MM.1S (cell line): ENCODE data around the gene KCNA5.
A peak's percentile ranks its signal among the peaks of the same experiment; 100 is the strongest.

Source experiments
- DNase-seq: peaks from one replicate; pipeline ENCODE4 v3.0.0-alpha.2; 2015
- H2AFZ ChIP-seq: fragments of 300-600 bp; sonication (generic); 2 replicates; pipeline ENCODE4 v1.6.0; 2016; ENCODE audit warnings: antibody characterized with exemption, low read length
- H3F3A ChIP-seq: fragments of 300-600 bp; sonication (generic); 2 replicates; pipeline ENCODE4 v1.6.1; 2016; ENCODE audit warnings: mild to moderate bottlenecking, antibody characterized with exemption, low read length, moderate library complexity, mixed read lengths; ENCODE audit not compliant: insufficient read depth
- H3K27ac ChIP-seq: fragments of 300-600 bp; sonication (generic); 2 replicates; pipeline ENCODE4 v1.5.1; 2016; ENCODE audit warnings: mild to moderate bottlenecking, low read length
- H3K27me3 ChIP-seq: fragments of 300-600 bp; sonication (generic); replicated peaks from 2 replicates; pipeline ENCODE4 v1.6.0; 2016; ENCODE audit warnings: low read length; ENCODE audit not compliant: insufficient read depth
- H3K36me3 ChIP-seq: fragments of 300-600 bp; sonication (generic); replicated peaks from 2 replicates; pipeline ENCODE4 v1.6.1; 2016; ENCODE audit warnings: mild to moderate bottlenecking, low read length, mixed read lengths; ENCODE audit not compliant: insufficient read depth
- H3K4me1 ChIP-seq: fragments of 300-600 bp; sonication (generic); 2 replicates; pipeline ENCODE4 v1.6.1; 2016; ENCODE audit warnings: low read length, mixed read lengths
- H3K4me2 ChIP-seq: fragments of 300-600 bp; sonication (generic); 2 replicates; pipeline ENCODE4 v1.6.0; 2016; ENCODE audit warnings: low read depth, low read length
- H3K4me3 ChIP-seq: fragments of 300-600 bp; sonication (generic); 2 replicates; pipeline ENCODE4 v1.5.1; 2016; ENCODE audit warnings: low read length, mixed read lengths
- H3K79me2 ChIP-seq: fragments of 300-600 bp; sonication (generic); 2 replicates; pipeline ENCODE4 v1.6.1; 2016; ENCODE audit warnings: mixed run types, low read length, mixed read lengths
- H3K9ac ChIP-seq: fragments of 300-600 bp; sonication (generic); 2 replicates; pipeline ENCODE4 v1.6.1; 2016; ENCODE audit warnings: low read length, mixed read lengths
- H3K9me2 ChIP-seq: fragments of 300-600 bp; sonication (generic); replicated peaks from 2 replicates; pipeline ENCODE4 v1.6.1; 2016; ENCODE audit warnings: mild to moderate bottlenecking, low read length, mixed read lengths; ENCODE audit not compliant: insufficient read depth
- H3K9me3 ChIP-seq: fragments of 300-600 bp; sonication (generic); replicated peaks from 2 replicates; pipeline ENCODE4 v1.6.1; 2016; ENCODE audit warnings: mild to moderate bottlenecking, low read length, mixed read lengths; ENCODE audit not compliant: insufficient read depth
- H4K20me1 ChIP-seq: fragments of 300-600 bp; sonication (generic); 2 replicates; pipeline ENCODE4 v1.6.1; 2016; ENCODE audit warnings: mild to moderate bottlenecking, low read length, moderate library complexity, mixed read lengths; ENCODE audit not compliant: insufficient read depth
- CTCF ChIP-seq: fragments of 300-600 bp; sonication (generic); IDR thresholded peaks from 2 replicates; pipeline ENCODE4 v1.5.1; 2016; ENCODE audit warnings: antibody characterized with exemption, low read length, mixed read lengths
- EZH2 ChIP-seq: fragments of 300-600 bp; sonication (generic); optimal IDR thresholded peaks from 2 replicates; pipeline ENCODE3; 2017; ENCODE audit warnings: low read depth, mild to moderate bottlenecking, antibody characterized with exemption, low read length, mixed read lengths
- EZH2phosphoT487 ChIP-seq: fragments of 300-600 bp; sonication (generic); IDR thresholded peaks from 2 replicates; pipeline ENCODE4 v1.6.1; 2018; ENCODE audit warnings: antibody characterized with exemption, low read length

KCNA5 gene

GRCh38 chr12:5047729-5048128, 4.0 kb downstream of the KCNA5 start:
- Histone ChIP-seq H3K27me3 (0 out of 2 replicates have a peak, but pooled peaks cover 5% of the 10 kb centered on the region), H3K4me1 (peaks cover 20% of the 10 kb centered on the region), H2AFZ (no peak overlapping the region), H3K36me3 (no peaks in the 10 kb centered on the region), H3K79me2 (no peaks in the 10 kb centered on the region), H4K20me1 (no peaks in the 10 kb centered on the region), H3K9me2 (no peaks in the 10 kb centered on the region), H3F3A (no peaks in the 10 kb centered on the region), H3K9ac (no peak overlapping the region), H3K9me3 (no peaks in the 10 kb centered on the region), H3K27ac (no peak overlapping the region), H3K4me3 (no peak overlapping the region), H3K4me2 (no peak overlapping the region)
- DNase-seq, result no peak
- TF ChIP-seq EZH2phosphoT487 (no peak), EZH2 (no peak), CTCF (no peak)

GRCh38 chr12:5050542-5050941, 6.9 kb downstream of the KCNA5 start:
- Histone ChIP-seq H3K4me3 (no peak overlapping the region), H3K27ac (no peak overlapping the region), H4K20me1 (no peaks in the 10 kb centered on the region), H3K9ac (no peak overlapping the region), H3K36me3 (no peaks in the 10 kb centered on the region), H3K9me2 (no peaks in the 10 kb centered on the region), H3K4me2 (no peak overlapping the region), H3K79me2 (no peaks in the 10 kb centered on the region), H3K27me3 (0 out of 2 replicates have a peak, but pooled peaks cover 5% of the 10 kb centered on the region), H3F3A (no peaks in the 10 kb centered on the region), H3K9me3 (no peaks in the 10 kb centered on the region), H2AFZ (no peak overlapping the region), H3K4me1 (peaks cover 22% of the 10 kb centered on the region)
- DNase-seq, result no peak
- TF ChIP-seq CTCF, result no peak
- TF ChIP-seq EZH2phosphoT487, result no peak
- no peak for TF ChIP-seq EZH2

GRCh38 chr12:5051334-5051733, 7.7 kb downstream of the KCNA5 start:
- Histone ChIP-seq H2AFZ (0 out of 2 replicates have a peak overlapping the region, but pooled peaks have one; percentile 7), H3K79me2 (no peaks in the 10 kb centered on the region), H3K9ac (no peak overlapping the region), H3K4me3 (no peak overlapping the region), H3K27ac (no peak overlapping the region), H3K27me3 (0 out of 2 replicates have a peak, but pooled peaks cover 5% of the 10 kb centered on the region), H3K4me2 (peak overlapping the region; percentile 59; the same call in 1 of the 2 replicates), H4K20me1 (no peaks in the 10 kb centered on the region), H3F3A (no peaks in the 10 kb centered on the region), H3K4me1 (peaks cover 22% of the 10 kb centered on the region), H3K9me2 (no peaks in the 10 kb centered on the region), H3K9me3 (no peaks in the 10 kb centered on the region), H3K36me3 (no peaks in the 10 kb centered on the region)
- DNase-seq, result no peak
- TF ChIP-seq EZH2phosphoT487, result no peak
- no peak for TF ChIP-seq EZH2
- TF ChIP-seq CTCF, result no peak
